Nephron (organoid): ENCODE data around the gene ADD1.

ENCODE experiments used
- H3K27ac Mint-ChIP-seq, 3 experiments: 2 replicates each; pipeline ENCODE4 v1.8.0; 2020; ENCODE audit warnings: mixed read lengths in 3 of 3, mild to moderate bottlenecking in 2 of 3, moderate library complexity in 1 of 3
- H3K27me3 Mint-ChIP-seq: 2 replicates; pipeline ENCODE4 v1.8.0; 2021; ENCODE audit warnings: low read depth, mild to moderate bottlenecking, moderate library complexity, mixed read lengths
- H3K36me3 Mint-ChIP-seq: 2 replicates; pipeline ENCODE4 v1.8.0; 2020; ENCODE audit warnings: low read depth, mixed read lengths
- H3K4me1 Mint-ChIP-seq: 2 replicates; pipeline ENCODE4 v1.8.0; 2020; ENCODE audit warnings: mixed read lengths
- H3K4me3 Mint-ChIP-seq, 3 experiments: 2 replicates each; pipeline ENCODE4 v1.8.0; 2020; ENCODE audit warnings: mild to moderate bottlenecking in 3 of 3, mixed read lengths in 3 of 3, moderate library complexity in 2 of 3
- H3K9me3 Mint-ChIP-seq: 2 replicates; pipeline ENCODE4 v1.8.0; 2020; ENCODE audit warnings: mixed read lengths
- CTCF ChIP-seq, 3 experiments: fragments of 200-600 bp; sonication (generic); IDR thresholded peaks; one replicate each; pipeline ENCODE4 v1.5.0; 2021; ENCODE audit warnings: antibody characterized with exemption in 3 of 3; ENCODE audit not compliant: unreplicated experiment in 3 of 3

ADD1 gene

GRCh38 chr4:2852481-2852921 is 8.9 kb downstream of the ADD1 start:
- Mint-ChIP-seq H3K4me3 (no peak overlapping the region), H3K27me3 (no peaks in the 10 kb centered on the region), H3K9me3 (no peaks in the 10 kb centered on the region), H3K27ac (peak overlapping the region in 2 of 3 experiments; percentile 33 to 62), H3K4me1 (peaks cover 68% of the 10 kb centered on the region), H3K36me3 (peaks cover 28% of the 10 kb centered on the region)
- TF ChIP-seq CTCF (IDR thresholded peaks at IDR 0.05; ENCODE audit: unreplicated experiment in 3 of 3), result no peak

- Mint-ChIP-seq H3K36me3 (peaks cover 37% of the 10 kb centered on the region), H3K27me3 (no peaks in the 10 kb centered on the region), H3K4me1 (peaks cover 71% of the 10 kb centered on the region), H3K27ac (peak overlapping the region in 2 of 3 experiments; percentile 13 to 31), H3K4me3 (no peak overlapping the region), H3K9me3 (no peaks in the 10 kb centered on the region)
- no peak for TF ChIP-seq CTCF (IDR thresholded peaks at IDR 0.05; ENCODE audit: unreplicated experiment in 3 of 3)
These were observed 11.9 kb downstream of the ADD1 start for GRCh38 chr4:2855584-2855983.

GRCh38 chr4:2856266-2856665 is 12.6 kb downstream of the ADD1 start:
- Mint-ChIP-seq H3K27ac (peak overlapping the region in 1 of 3 experiments; percentile 55), H3K27me3 (no peaks in the 10 kb centered on the region), H3K9me3 (no peaks in the 10 kb centered on the region), H3K36me3 (peaks cover 37% of the 10 kb centered on the region), H3K4me3 (no peak overlapping the region), H3K4me1 (peaks cover 73% of the 10 kb centered on the region)
- no peak for TF ChIP-seq CTCF (IDR thresholded peaks at IDR 0.05; ENCODE audit: unreplicated experiment in 3 of 3)

- Mint-ChIP-seq H3K27me3 (no peaks in the 10 kb centered on the region), H3K4me3 (no peak overlapping the region), H3K36me3 (peaks cover 37% of the 10 kb centered on the region), H3K4me1 (peaks cover 78% of the 10 kb centered on the region), H3K27ac (peak overlapping the region in 2 of 3 experiments; percentile 36 to 88), H3K9me3 (no peaks in the 10 kb centered on the region)
- TF ChIP-seq CTCF (IDR thresholded peaks at IDR 0.05; ENCODE audit: unreplicated experiment in 3 of 3), result no peak
These were observed 13.8 kb downstream of the ADD1 start for GRCh38 chr4:2857349-2857927.

GRCh38 chr4:2858451-2859217 is 15.0 kb downstream of the ADD1 start:
- Mint-ChIP-seq H3K9me3 (no peaks in the 10 kb centered on the region), H3K4me1 (peaks cover 78% of the 10 kb centered on the region), H3K4me3 (peak overlapping the region in 1 of 3 experiments; percentile 4), H3K27ac (peak overlapping the region; percentile 31 to 88 (median 50)), H3K36me3 (peaks cover 36% of the 10 kb centered on the region), H3K27me3 (no peaks in the 10 kb centered on the region)
- no peak for TF ChIP-seq CTCF (IDR thresholded peaks at IDR 0.05; ENCODE audit: unreplicated experiment in 3 of 3)
